Right hindlimb (tissue), 1 donor: ENCODE data around the gene RASD1.
"Not testable (repeated sequence)": the region's sequence is repeated elsewhere in the genome, so short reads cannot be mapped to it uniquely, and the experiment has no call there.

Experiments used
- DNase-seq: peaks from one replicate; pipeline ENCODE4 v3.0.0-alpha.2; 2018

RASD1 gene

DNA sequence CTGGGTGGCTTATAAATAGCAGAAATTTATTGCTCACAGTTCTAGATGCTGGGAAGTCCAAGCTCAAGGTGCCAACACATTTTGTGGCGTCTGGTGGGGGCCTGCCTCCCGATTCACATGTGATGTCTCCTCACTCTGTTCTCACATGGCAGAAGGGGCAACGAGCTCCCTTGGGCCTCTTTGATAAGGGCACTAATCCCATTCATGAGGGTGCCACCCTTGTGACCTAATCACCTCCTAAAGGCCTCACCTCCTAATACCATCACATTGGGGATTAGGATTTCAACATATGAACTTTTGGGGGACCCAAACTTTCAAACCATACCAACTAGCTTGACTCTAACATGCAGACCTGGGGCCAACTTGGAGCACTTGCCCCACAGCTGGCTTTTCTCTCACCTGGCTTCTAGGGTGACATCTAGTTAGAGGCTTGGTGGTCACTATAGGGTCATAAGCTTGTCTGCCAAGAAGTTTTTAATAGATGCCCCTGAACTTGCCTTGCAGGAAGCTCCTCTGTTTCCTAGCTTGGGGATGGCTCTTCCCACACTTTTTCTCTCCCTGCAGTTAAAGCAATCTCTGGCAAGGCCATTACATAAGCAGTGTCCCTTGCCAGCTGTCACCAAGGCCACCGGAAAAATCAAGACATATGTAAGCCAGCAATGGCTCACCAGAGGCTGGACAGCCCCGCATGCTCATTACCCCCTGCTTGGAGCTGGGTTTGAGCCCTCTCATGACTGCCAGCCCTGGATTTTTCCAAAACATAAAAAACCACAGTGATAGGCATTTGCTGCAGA is 27.8 kb downstream of the RASD1 start:
- DNase-seq: no peak

DNA sequence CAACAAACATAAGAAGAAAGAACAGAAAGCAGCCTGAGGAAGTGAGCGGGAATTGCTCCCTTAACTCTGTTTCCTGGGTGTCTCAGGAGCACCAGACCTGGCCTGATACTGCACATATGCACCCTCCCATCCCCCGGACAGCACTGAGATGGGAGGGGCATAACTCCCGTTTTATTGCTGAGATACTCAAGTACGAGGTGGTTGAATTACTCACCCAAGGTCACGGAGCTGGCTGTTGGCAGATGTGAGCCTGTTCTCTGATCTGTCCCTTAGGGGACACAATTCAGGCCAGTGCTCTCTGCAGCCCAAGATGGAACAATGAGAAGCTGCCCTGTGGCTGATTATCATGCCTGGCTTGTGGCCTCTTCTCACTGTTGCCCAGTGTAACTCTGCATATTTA is 28.5 kb downstream of the RASD1 start:
- no peak for DNase-seq

DNA sequence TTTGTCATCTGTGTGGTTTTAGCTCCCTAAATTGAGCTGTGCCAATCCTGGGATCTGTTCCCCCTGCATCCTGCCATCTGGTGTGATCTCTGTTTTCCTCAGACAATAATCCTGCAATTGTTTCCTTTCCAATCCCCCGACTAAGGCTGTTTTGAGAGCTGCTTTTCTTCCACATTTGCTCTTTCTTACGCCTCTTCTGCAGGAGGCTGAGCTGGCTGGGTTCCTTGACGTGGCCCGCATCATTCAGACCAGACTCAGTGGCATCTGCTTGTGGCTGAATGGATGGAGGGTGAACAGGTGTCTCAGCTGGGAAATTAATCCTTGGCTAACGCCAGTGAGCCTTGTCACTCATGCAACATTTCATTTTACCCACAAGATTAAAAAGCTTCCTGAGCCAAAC is 29.2 kb downstream of the RASD1 start:
- no peak for DNase-seq

DNA sequence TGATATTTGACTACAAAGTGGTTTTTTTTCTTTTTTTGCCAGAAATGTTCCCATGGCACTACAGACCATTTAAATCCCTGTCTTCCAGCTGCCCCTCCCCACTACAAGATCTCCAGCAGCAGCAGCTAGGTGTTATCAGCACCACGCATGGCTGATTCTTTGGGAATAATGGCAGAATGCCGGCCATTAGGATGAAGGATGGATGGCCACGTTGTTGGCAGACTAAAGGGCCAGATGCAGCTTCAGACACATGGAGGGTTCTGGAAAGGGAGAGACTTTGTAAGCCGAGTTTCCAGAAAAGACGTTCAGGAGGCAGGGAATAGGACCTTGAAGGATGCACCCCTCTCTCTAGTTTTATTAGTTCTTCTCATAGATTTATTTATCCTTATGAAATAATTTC is 29.7 kb downstream of the RASD1 start:
- no peak for DNase-seq

DNA sequence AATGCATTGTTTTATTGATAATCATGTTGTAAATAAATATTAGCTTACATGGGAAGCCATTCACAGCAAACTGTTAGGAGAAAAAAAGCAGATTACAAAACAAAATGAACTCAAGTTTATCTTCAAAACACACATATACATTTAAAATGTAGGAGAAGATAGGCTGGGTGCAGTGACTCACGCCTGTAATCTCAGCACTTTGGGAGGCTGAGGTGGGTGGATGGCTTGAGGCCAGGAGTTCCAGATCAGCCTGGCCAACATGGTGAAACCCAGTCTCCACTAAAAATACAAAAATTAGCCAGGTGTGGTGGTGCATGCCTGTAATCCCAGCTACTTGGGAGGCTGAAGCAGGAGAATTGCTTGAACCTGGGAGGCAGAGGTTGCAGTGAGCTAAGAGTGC is 30.3 kb downstream of the RASD1 start:
- DNase-seq: not testable (repeated sequence)

DNA sequence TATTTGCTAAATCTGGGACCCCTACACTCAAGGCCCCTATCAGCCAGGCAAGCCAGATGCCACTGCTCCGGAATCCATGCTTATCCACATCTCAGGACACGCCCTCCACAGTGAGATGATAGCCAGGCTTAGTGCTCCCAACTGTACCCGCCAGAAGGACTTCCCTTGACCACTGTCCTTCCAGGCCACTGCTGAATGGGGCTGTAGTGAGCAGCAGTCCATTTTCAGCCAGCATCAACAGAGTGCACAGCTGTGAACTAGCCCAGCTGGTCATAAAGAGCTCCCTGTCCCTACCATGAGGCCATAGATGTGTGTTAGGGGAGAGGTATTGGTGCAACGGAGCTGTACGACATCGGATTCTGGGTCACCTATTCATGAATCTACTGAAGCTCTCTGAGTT is 32.4 kb downstream of the RASD1 start:
- no peak for DNase-seq

DNA sequence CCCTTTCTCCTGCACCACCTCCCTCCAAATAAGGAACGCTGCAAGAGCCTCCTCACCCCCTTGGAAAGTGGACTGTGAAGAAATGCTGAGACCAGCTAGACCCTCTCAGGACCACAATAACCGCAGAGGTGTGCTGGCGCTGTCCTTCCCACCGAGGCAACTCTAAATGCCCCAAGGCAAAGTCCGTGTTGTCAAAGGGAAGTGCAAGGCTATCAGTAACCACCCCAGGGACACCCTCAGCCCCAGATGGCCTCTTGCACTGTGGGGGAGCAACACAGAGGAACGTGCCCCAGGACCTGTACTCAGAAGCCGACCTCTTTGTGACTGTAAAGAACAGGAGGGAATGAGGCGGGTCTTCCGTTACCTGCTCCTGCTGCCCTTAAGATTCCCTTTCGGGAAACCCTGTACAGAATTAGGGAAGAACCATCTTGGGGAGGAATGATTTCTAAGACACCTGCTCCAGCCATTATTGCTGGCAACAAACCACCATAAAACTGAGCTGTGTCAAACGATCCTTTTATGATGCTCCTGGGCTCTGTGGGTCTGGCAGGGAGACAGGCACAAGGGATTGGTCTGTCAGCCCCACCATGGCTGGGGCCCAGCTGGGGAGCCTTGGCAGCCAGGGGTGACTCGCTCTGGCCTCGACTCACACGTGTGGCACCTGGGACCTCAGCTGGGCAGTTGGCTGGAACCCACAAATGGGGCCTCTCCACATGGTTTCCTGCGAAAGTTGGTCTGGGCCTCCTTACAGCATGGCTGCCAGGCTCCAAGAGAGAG is 34.0 kb downstream of the RASD1 start:
- no peak for DNase-seq

DNA sequence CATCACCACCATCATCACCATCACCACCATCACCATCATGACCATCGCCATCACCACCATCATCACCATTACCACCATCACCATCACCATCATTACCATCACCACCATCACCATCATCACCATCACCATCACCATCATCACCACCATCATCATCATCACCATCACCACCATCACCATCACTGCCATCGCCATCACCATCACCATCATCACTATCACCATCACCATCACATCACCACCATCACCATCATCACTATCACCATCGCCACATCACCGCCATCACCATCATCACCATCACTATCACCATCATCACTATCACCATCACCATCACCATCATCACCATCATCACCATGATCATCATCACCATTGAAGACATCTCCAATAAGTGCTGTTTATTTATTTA is 36.2 kb downstream of the RASD1 start:
- no peak for DNase-seq

DNA sequence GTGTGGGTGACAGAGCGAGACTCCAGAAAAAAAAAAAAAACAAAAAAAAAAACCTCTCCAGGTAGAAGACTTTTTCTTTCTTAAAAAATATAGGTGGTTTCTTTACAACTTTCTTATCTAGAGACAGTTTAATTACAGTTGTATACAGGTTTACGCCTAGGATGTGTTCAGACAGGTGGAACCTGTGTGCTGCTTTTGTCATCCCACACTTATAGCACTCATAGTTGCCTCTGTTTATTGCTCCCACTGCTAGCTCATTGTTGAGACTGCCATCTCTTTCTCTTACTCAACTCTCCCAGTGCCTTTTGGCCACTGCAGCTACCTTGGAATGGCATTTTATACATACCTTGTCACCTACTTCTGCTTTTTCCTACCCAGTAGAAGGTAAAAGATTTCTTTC is 38.5 kb downstream of the RASD1 start:
- no peak for DNase-seq

DNA sequence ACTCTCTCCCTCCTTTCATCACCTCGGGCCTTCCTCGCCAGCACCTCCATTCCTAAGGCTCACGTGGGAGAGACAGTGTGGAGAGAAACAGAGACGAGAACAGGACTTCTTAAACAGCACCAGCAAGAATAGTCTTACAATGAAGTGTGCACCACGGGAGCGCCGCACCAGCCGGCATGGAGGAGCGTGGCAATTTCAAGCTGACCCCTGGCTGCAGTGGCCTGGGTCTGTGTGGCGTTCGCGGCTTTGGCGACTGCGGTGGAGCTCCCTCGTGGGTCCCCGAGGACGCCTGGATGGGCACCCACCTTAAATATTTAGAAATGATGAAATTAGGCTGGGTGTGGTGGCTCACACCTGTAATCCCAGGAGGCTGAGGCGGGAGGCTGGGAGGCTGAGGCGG is 39.9 kb downstream of the RASD1 start:
- no peak for DNase-seq

DNA sequence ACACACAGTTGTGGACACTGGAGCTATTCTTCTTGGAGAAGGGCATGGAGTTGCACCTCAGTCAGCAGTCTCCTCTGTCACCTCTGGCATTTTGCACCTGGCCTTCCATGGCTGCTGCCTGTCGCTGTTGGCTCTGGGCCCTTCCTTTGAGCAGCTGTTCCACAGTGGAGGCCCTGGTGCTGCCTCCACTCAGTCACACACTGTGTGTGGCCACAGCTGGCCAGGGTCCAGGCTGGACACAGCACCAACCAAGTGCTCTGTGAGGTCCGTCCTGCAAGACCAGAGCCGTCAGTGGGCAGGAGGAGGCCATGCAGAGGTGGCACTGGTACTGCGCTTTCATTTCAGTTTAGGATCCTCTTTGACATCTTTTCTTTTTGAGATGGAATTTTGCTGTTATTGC is 41.0 kb downstream of the RASD1 start:
- DNase-seq: peak; percentile 39

DNA sequence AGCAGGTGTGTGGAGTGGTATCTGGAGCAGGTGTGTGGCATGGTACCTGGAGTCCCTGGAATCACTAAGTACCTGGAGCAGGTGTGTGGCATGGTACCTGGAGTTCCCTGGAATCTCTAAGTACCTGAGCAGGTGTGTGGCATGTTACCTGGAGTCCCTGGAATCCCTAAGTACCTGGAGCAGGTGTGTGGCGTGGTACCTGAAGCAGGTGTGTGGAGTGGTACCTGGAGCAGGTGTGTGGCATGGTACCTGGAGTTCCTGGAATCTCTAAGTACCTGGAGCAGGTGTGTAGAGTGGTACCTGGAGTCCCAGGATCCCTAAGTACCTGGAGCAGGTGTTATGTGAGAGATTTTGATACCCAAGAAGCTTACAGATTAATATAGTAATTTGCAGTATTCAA is 41.5 kb downstream of the RASD1 start:
- DNase-seq: not testable (repeated sequence)

DNA sequence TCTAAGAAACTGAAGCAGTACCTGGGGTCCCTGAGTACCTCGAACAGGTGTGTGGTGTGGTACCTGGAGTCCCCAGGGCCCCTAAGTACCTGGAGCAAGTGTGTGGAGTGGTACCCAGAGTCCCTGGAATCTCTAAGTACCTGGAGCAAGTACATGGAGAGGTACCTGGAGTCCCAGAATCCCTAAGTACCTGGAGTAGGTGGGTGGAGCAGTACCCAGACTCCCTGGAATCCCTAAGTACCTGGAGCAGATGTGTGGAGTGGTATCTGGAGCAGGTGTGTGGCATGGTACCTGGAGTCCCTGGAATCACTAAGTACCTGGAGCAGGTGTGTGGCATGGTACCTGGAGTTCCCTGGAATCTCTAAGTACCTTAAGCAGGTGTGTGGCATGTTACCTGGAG is 41.9 kb downstream of the RASD1 start:
- no peak for DNase-seq

DNA sequence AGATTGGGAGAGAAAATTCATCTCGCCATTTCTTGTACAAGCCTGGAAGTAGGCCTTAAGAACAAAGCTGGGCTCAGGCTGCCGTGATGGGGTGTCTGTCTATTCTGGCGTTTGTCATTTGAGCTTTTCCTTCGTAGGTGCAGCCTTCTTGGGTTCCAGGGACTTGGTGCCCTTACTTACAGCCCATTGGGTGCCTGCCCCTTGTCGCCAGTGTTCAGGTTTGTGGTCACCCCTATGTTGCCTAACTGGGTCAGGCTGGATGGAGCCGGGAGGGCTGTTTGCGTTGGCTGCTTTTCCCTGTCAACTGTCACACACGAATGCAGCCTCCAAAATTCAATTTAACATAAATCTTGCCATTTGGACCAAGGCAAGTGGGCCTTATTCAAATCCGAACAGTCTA is 43.1 kb downstream of the RASD1 start:
- DNase-seq: no peak

DNA sequence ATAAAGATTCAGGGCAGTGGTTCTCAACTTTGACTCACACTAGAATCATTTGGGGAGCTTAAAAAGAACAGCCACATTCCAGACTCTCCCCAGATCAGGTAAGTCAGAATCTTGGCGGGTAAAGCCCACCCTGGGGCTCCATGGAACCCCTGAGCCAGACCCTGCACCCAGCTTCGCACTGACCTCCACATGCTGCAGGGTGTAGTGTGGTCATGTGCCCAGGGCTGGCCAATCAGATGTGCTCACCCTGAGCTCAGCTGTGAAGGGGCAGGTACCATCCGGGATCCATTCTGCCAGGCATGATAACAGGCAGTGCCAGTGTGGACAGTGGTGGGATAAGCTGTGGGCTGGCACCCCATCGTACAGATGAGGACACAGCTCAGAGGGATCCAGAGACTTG is 47.5 kb downstream of the RASD1 start:
- DNase-seq: no peak

DNA sequence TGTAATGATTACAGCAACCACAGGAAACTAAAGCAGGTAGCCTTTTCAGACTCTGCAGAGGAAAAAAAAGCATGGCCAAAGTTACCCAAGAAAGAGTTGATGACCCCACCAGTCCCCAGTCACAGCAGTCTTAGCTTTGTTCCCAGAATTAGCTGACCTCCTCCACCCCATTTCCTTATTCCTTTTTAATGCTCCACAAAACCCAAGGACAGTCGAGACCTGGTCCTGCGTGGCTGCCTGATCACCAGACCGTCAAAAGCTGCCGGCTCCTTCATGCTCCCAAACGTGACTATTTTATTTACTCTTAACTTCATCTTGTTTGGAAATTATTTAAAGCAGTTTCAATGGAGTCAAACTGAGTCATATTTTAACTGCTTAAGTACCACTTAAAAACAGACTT is 48.1 kb downstream of the RASD1 start:
- DNase-seq: no peak

DNA sequence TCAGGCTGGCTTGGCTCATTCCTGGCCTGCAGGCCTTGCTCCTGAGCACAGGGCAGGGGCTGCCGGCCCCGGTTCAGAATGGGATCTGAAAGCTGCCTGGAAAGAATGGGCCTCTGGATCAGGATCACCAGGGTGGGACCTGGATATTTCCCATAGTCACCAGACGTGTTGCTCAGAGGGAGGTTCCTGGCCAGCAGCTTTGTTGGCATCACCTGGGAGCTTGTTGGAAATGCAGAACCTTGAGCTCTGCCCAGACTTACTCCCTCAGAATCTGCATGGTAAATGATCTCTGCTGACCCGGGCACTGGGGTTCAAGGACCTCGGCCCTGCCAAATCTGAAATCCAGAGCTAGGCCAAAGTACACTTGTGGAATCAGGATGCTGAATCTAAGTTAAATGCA is 48.9 kb downstream of the RASD1 start:
- no peak for DNase-seq

DNA sequence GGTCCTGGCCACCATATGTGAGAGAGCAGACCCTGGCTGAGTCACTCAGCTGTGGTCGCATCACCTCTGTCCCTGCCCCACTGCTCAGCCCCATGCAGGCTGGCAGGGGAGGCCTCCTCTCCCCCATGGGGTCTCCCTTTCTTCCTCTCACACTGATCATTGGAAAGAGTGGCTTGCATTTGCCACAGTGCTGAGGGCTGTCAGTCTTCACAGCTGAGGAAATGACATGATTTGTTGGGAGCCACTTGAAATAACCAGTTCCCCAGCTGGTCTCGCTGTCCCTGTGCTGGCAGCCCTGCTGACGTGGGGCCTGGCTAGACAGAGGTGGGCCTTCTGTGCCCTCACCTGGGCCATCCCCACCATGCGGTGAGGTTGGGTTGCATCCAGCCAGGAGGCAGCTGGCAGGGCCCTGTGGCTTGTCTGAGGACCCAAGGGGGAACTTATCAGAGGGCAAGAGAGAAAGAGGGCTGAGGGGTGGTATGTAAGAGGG is 49.5 kb downstream of the RASD1 start:
- DNase-seq: no peak

DNA sequence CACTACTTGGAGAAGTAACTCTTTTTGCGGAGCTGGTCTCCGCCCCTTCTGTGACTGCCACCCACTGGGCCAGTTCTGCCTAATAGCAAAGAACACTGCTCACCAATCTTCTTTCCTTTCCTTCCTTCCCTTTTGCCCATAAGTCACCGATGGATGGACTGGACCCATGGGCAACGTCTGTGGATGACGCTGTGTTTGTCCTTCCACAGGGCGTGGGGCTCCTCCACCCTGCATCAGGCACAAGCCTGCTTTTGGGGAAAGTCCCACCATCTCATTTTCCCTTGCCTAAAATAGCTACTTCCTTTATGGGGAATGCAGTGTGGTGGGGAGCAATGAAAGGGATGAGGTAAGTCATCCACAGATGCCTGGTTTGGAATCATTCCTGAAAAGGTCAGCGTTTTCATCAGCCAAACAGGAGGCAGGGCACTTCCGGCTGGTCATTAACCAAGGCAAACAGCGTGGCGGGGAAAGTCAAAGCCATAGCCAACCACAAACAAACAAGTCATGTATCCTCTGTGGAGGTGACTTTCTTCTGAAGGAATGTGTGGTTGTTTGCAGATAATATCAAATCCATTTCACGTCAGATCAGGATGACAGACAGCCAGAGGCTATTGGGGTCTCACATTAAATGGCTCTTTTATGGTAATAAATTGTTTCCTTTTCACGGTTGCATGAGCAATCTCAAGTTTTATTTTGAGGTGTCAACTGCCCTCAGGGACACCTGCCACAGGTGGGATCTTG is 50.1 kb downstream of the RASD1 start:
- peak; percentile 38 for DNase-seq

DNA sequence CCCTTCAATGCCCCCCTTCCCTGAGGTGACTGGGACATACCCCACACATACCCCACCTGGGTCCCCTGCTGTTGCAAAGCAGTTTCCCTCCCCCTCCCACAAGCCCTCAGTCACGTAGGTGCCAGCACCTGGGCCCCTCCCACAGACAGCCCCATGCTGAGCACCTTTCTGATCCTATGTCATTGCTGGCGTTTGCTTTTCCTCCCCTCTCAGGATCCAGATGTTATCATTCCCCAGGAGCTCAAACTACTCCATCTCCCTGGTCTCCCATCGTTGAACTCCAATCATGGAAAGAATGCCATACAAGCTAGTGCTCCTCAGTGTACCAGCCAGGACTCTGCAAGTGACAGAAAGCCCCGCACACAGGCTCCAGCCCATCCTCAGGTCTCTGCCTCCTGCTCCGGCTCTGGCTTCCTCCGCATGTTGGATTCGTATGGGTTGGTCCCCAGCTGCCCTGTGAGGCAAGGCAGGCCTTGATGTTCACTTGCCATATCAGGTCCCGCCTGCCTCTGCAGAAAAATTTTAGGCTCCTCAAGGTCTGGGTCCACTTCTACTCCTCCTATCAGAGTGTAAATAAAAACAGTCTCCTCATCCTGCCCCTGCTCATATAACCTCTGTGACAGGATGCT is 50.8 kb downstream of the RASD1 start:
- no peak for DNase-seq
